Left lung (tissue), 10 donors: ENCODE measurements around the gene GPR21. TPM values are rescaled to one million over a fixed set of nuclear protein-coding genes. Genes with fewer than 3 reads are reported as not detected.
A peak's percentile ranks its signal among the peaks of the same experiment; 100 is the strongest.

Experiments used
- ATAC-seq: fragments of 200-7000 bp; cut with Tn5 transposase; one replicate; pipeline ENCODE4 v1.9.1; 2020; ENCODE audit warnings: moderate library complexity
- DNase-seq, 4 donors: peaks; one replicate each; pipeline ENCODE4 v3.0.0-alpha.2; 2013 to 2020
- H3K27ac ChIP-seq, 2 donors: fragments of 200-600 bp; sonication (generic) in 1 of 2; one replicate each; pipeline versions ENCODE4 v1.5.0 to v1.8.0; 2020 to 2021
- H3K27me3 ChIP-seq, 2 donors: fragments of 200-600 bp; sonication (generic) in 1 of 2; one replicate each; pipeline versions ENCODE4 v1.5.0 to v1.8.0; 2020 to 2021
- H3K36me3 ChIP-seq, 2 donors: fragments of 200-600 bp; sonication (generic) in 1 of 2; one replicate each; pipeline versions ENCODE4 v1.5.0 to v1.8.0; 2020 to 2021
- H3K4me1 ChIP-seq, 2 donors: fragments of 200-600 bp; one replicate each; pipeline ENCODE4 v1.8.0; 2021
- H3K4me3 ChIP-seq, 2 donors: fragments of 200-600 bp; sonication (generic) in 1 of 2; one replicate each; pipeline versions ENCODE4 v1.5.0 to v1.8.0; 2020 to 2021; ENCODE audit warnings: mild to moderate bottlenecking in 1 of 2
- H3K9me3 ChIP-seq, 2 donors: fragments of 200-600 bp; sonication (generic) in 1 of 2; one replicate each; pipeline versions ENCODE4 v1.5.0 to v1.8.0; 2020 to 2021
- intact Hi-C, 2 donors: fragments of 100-400 bp; cut with DNase I; formaldehyde crosslinking; loops; one replicate each; pipeline versions ENCODE4 v1.11.2 to v1.14.2; 2022
- polyA plus RNA-seq, 6 donors: library from polyadenylated mRNA; unstranded; fragments of 120-200 nt; gene quantifications; one replicate each; pipeline ENCODE4 v1.2.1, GENCODE V29; 2013; ENCODE audit not compliant: insufficient read length in 6 of 6
- total RNA-seq, 2 donors: library from RNA; stranded (reverse); fragmentation: NEBNext Ultra II Directional; extraction: Animal tissue kit (Norgen Biotek cat#: 25700); gene quantifications; one replicate each; pipeline ENCODE4 v1.2.1, GENCODE V29; 2021
- TF ChIP-seq, protein P1 (sequence below), 2 donors: fragments of 200-600 bp; sonication (generic) in 1 of 2; IDR thresholded peaks; one replicate each; pipeline versions ENCODE4 v1.5.0 to v1.8.0; 2021; ENCODE audit warnings: antibody characterized with exemption in 2 of 2
- donor health status: DM: no; HTN: yes; CAD: no.
- donor health status: DM: no; HTN: no; CAD: no.

GPR21 gene
- total and polyA plus RNA-seq, 8 donors = 0.22 to 0.63 (median 0.41) TPM; not detected in 3

GRCh38 chr9:123067136-123067535 is 33.7 kb downstream of the GPR21 start:
- no peaks in the 10 kb centered on the region for H3K4me1 ChIP-seq
- no peaks in the 10 kb centered on the region for H3K9me3 ChIP-seq
- intact Hi-C loops = no loop called here
- no peak overlapping the region for H3K4me3 ChIP-seq
- H3K27ac ChIP-seq = no peak overlapping the region
- ATAC-seq = no peak
- H3K36me3 ChIP-seq = peaks cover 0 to 61% of the 10 kb centered on the region in 2 donors
- H3K27me3 ChIP-seq = no peaks in the 10 kb centered on the region
- TF ChIP-seq, protein P1, sequence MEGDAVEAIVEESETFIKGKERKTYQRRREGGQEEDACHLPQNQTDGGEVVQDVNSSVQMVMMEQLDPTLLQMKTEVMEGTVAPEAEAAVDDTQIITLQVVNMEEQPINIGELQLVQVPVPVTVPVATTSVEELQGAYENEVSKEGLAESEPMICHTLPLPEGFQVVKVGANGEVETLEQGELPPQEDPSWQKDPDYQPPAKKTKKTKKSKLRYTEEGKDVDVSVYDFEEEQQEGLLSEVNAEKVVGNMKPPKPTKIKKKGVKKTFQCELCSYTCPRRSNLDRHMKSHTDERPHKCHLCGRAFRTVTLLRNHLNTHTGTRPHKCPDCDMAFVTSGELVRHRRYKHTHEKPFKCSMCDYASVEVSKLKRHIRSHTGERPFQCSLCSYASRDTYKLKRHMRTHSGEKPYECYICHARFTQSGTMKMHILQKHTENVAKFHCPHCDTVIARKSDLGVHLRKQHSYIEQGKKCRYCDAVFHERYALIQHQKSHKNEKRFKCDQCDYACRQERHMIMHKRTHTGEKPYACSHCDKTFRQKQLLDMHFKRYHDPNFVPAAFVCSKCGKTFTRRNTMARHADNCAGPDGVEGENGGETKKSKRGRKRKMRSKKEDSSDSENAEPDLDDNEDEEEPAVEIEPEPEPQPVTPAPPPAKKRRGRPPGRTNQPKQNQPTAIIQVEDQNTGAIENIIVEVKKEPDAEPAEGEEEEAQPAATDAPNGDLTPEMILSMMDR (IDR thresholded peaks at IDR 0.05) = no peak
- no peak for DNase-seq

DNA sequence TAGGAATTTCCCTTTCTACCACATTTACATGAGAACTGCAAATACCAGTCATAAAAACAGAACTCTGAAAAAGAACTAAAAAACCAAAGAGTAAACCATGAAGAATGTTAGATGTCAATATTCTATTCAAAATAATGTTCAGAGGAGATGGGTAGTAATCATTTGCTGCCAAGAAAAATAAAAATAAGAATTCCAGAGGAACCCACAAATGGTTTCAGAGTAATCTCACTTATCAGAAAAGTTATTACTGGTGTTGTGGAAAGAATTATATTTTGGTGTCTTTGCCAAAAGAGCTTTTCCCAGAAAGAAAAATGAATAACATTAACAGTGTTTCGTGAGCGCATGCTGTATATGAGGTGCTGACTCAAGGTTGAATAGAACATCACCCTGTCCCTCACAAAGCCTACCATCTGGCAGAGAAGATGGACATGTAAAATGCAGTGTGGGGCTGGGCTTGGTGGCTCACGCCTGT is 35.6 kb downstream of the GPR21 start:
- H3K9me3 ChIP-seq = no peaks in the 10 kb centered on the region
- DNase-seq (no peak), ATAC-seq (peak; percentile 49)
- no peak overlapping the region for H3K27ac ChIP-seq
- peaks cover 0 to 67% of the 10 kb centered on the region in 2 donors for H3K36me3 ChIP-seq
- no peaks in the 10 kb centered on the region for H3K4me1 ChIP-seq
- TF ChIP-seq, protein P1 (IDR thresholded peaks at IDR 0.05) = no peak
- intact Hi-C loops = no loop called here
- no peak overlapping the region for H3K4me3 ChIP-seq
- no peaks in the 10 kb centered on the region for H3K27me3 ChIP-seq

DNA sequence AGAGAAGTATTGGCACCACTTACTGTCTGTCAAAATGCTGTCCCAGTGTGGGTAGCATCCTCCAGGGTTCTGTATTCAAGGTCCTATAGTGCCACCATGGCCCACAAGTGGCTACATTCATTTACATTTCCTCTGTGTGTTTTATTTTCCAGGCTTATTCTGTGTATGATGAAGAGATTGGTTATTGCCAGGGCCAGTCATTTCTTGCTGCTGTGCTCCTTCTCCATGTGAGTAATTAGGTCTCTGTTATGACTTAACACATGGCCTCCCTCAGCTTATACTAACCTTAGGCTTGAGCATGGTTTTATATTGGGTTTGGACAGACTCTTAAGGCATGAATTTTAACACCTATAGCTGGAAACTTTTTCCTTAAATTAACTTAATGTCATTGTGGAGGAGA is 36.7 kb downstream of the GPR21 start:
- Histone ChIP-seq H3K27ac (no peak overlapping the region), H3K9me3 (no peaks in the 10 kb centered on the region), H3K27me3 (no peaks in the 10 kb centered on the region), H3K4me3 (no peak overlapping the region), H3K4me1 (peaks cover 0 to 6% of the 10 kb centered on the region in 2 donors), H3K36me3 (peaks cover 0 to 63% of the 10 kb centered on the region in 2 donors)
- ATAC-seq (no peak), DNase-seq (no peak)
- intact Hi-C loops = no loop called here
- TF ChIP-seq, protein P1 (IDR thresholded peaks at IDR 0.05) = no peak

DNA sequence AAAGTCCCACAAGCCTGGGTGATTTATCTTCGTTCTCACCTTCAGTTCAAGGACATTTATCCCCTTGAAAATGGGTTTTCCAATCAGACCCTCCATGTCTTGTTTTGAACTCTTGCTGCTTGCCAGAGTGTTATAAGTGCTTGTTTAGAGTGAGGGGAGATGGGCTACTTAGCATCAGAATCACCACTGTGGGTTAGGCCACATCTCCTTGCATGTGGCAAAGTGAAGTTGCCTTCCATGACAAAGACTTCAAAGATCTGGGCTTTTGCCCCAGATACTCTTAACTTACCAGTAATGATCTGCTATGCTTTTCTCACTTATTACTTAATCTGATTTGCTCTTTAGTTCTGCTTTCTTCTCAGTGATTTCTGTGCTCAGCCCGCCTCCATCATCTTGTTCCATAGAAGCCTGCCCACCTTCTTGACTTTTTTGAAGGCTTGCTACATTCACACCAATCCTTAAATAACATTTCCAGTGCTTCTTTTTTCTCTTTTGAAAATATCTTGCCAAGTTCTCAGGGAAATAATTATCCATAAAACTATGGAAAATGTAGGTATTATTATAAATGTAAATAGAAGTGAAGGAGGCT is 39.0 kb downstream of the GPR21 start:
- no peak overlapping the region for H3K4me3 ChIP-seq
- intact Hi-C loops = no loop called here
- ATAC-seq = no peak
- H3K27me3 ChIP-seq = no peaks in the 10 kb centered on the region
- H3K27ac ChIP-seq = no peak overlapping the region
- H3K9me3 ChIP-seq = no peaks in the 10 kb centered on the region
- peaks cover 0 to 56% of the 10 kb centered on the region in 2 donors for H3K36me3 ChIP-seq
- DNase-seq = no peak
- TF ChIP-seq, protein P1 (IDR thresholded peaks at IDR 0.05) = no peak
- peaks cover 0 to 6% of the 10 kb centered on the region in 2 donors for H3K4me1 ChIP-seq

DNA sequence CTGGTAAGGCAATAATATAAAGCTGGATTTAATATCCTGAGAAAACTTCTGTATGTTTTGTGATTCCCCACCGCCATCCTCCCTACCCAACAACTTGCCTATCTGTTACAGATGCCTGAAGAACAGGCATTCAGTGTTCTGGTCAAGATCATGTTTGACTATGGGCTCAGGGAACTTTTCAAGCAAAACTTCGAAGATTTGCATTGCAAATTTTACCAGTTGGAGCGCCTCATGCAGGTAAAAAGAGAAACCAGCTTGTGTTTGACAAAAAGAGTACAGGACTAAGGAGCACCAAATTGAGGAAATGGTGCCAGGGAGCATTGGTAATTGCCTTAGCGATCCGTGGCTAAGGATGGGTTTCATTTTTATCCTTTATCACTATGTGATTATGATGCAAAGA is 40.0 kb downstream of the GPR21 start:
- no peaks in the 10 kb centered on the region for H3K9me3 ChIP-seq
- H3K36me3 ChIP-seq = peaks cover 0 to 56% of the 10 kb centered on the region in 2 donors
- H3K27ac ChIP-seq = peak overlapping the region; percentile 1 to 16
- H3K4me1 ChIP-seq = peaks cover 0 to 6% of the 10 kb centered on the region in 2 donors
- DNase-seq = no peak
- TF ChIP-seq, protein P1 (IDR thresholded peaks at IDR 0.05) = no peak
- intact Hi-C loops = no loop called here
- H3K4me3 ChIP-seq = no peak overlapping the region
- no peaks in the 10 kb centered on the region for H3K27me3 ChIP-seq
- no peak for ATAC-seq
